ENCODE data around the gene MRPL51.
"Not testable (repeated sequence)": the region's sequence is repeated elsewhere in the genome, so short reads cannot be mapped to it uniquely, and the experiment has no call there.

The MRPL51 gene

GRCh38 chr12:6494258-6494743, 1.2 kb upstream of the MRPL51 start:
- TF ChIP-seq CTCF (IDR thresholded peaks at IDR 0.05; ENCODE audit: borderline replicate concordance, insufficient read depth, low read depth, low read length) = no peak
- H3K4me3 ChIP-seq (ENCODE audit: low read depth, low read length) = peak overlapping the region; percentile 47

GRCh38 chr12:6493497-6494257, 615 bp upstream of the MRPL51 start, which contains the start of gene NCAPD2:
Gene NCAPD2, plus strand, starts transcription at chr12:6494102. Its CDS starts 997 bp downstream, at chr12:6495099.
- peak; percentile 24; the same call in 1 of the 2 replicates for TF ChIP-seq CTCF (IDR thresholded peaks at IDR 0.05; ENCODE audit: borderline replicate concordance, insufficient read depth, low read depth, low read length)
- H3K4me3 ChIP-seq (ENCODE audit: low read depth, low read length) = peak within 1 kb of the TSS; percentile 88

GRCh38 chr12:6490673-6491072, 2.4 kb downstream of the MRPL51 start:
- H3K4me3 ChIP-seq (ENCODE audit: low read depth, low read length) = not testable (repeated sequence)

- no peak overlapping the region for H3K4me3 ChIP-seq (ENCODE audit: low read depth, low read length)
- TF ChIP-seq CTCF (IDR thresholded peaks at IDR 0.05; ENCODE audit: borderline replicate concordance, insufficient read depth, low read depth, low read length) = no peak
Observed at GRCh38 chr12:6489449-6489848, 3.6 kb downstream of the MRPL51 start.

DNA sequence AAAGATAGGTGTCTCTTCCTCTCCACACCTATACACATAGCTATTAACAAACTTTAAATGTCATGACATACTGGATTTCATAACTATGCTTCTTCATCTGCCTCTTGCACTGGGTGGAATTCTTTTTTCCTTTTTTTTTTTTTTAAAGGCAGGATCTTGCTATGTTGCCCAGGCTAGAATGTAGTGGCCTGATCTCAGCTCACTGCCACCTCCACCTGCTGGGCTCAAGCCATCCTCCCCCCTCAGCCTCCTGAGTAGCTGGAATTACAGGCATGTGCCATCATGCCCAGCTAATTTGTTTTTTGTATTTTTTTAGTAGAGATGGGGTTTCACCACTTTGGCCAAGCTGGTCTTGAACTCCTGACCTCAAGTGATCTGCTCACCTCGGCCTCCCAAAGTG, 4.8 kb downstream of the MRPL51 start:
- no peak for TF ChIP-seq CTCF (IDR thresholded peaks at IDR 0.05; ENCODE audit: borderline replicate concordance, insufficient read depth, low read depth, low read length)

DNA sequence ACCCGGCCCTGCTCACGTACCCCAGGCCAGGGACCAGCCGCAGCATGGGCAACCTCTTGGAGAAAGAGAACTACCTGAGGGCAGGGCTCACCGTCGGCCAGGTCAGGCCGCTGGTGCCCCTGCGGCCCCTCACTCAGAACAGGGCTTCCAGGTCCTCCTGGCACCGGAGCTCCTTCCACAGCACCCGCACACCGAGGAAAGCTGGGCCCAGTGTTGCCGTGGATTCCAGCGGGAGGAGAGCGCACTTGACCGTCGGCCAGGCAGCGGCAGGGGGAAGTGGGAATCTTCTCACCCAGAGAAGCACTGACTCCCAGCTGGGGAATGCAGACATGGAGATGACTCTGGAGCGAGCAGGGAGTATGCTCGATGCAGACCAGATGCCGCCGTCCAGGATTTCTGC, 14.6 kb downstream of the MRPL51 start:
- no peak overlapping the region for H3K4me3 ChIP-seq (ENCODE audit: low read depth, low read length)
- no peak for TF ChIP-seq CTCF (IDR thresholded peaks at IDR 0.05; ENCODE audit: borderline replicate concordance, insufficient read depth, low read depth, low read length)

More for the DNA sequence above, 4.8 kb downstream of the MRPL51 start:
- no peak overlapping the region for H3K4me3 ChIP-seq (ENCODE audit: low read depth, low read length)

GRCh38 chr12:6477601-6478377, 15.3 kb downstream of the MRPL51 start:
- H3K4me3 ChIP-seq (ENCODE audit: low read depth, low read length) = not testable (repeated sequence)

- no peak overlapping the region for H3K4me3 ChIP-seq (ENCODE audit: low read depth, low read length)
- TF ChIP-seq CTCF (IDR thresholded peaks at IDR 0.05; ENCODE audit: borderline replicate concordance, insufficient read depth, low read depth, low read length) = no peak
Observed at GRCh38 chr12:6476489-6476888, 16.6 kb downstream of the MRPL51 start.

DNA sequence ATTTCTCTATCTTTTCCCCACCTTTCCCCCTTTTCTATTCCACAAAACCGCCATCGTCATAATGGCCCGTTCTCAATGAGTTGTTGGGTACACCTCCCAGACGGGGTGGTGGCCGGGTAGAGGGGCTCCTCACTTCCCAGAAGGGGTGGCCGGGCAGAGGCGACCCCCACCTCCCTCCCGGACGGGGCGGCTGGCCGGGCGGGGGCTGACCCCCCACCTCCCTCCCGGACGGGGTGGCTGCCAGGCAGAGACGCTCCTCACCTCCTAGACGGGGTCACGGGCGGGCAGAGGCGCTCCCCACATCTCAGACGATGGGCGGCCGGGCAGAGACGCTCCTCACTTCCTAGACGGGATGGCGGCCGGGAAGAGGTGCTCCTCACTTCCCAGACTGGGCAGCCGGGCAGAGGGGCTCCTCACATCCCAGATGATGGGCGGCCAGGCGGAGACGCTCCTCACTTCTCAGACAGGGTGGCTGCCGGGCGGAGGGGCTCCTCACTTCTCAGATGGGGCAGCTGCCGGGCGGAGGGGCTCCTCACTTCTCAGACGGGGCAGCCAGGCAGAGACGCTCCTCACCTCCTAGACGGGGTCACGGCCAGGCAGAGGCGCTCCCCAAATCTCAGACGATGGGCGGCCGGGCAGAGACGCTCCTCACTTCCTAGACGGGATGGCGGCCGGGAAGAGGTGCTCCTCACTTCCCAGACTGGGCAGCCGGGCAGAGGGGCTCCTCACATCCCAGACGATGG, 17.7 kb downstream of the MRPL51 start:
- H3K4me3 ChIP-seq (ENCODE audit: low read depth, low read length) = not testable (repeated sequence)
